K562 (cell line): ENCODE measurements around the gene ARF1. TPM values are rescaled to one million over a fixed set of nuclear protein-coding genes. Genes with fewer than 3 reads are reported as not detected.
A peak's percentile ranks its signal among the peaks of the same experiment; 100 is the strongest.

ENCODE experiments used
- CREB3L1 ChIP-seq: fragments of 450-650 bp; IDR thresholded peaks from 2 replicates; pipeline ENCODE4 v1.6.1; 2014; ENCODE audit warnings: low read depth, mild to moderate bottlenecking, moderate library complexity, borderline replicate concordance
- DMBX1 ChIP-seq: fragments of 250-450 bp; sonication (Bioruptor Pico); IDR thresholded peaks from 2 replicates; pipeline ENCODE4 v1.8.0; 2022; ENCODE audit warnings: inconsistent platforms, mild to moderate bottlenecking, moderate library complexity, borderline replicate concordance
- FOXK2 ChIP-seq, 2 experiments: fragments of 450-650 bp; IDR thresholded peaks in 1 of 2; conservative IDR thresholded peaks in 1 of 2; 2 replicates each; pipeline ENCODE4 v1.6.1; 2016; ENCODE audit warnings: low read depth in 2 of 2, mild to moderate bottlenecking in 1 of 2
- HNRNPLL ChIP-seq: fragments of 200-400 bp; formaldehyde crosslinking; IDR thresholded peaks from 2 replicates; pipeline ENCODE4 v1.6.1; 2017; ENCODE audit warnings: low read length, low read depth, mild to moderate bottlenecking; ENCODE audit not compliant: poor library complexity, severe bottlenecking
- JUND ChIP-seq, 2 experiments: IDR thresholded peaks; 2 replicates in 1 of 2; 3 replicates in 1 of 2; pipeline ENCODE4 v1.6.1; 2011; ENCODE audit warnings: borderline replicate concordance in 2 of 2, low read depth in 2 of 2, low read length in 2 of 2, improper control_type of control experiment in 1 of 2, missing biosample characterization in 1 of 2, missing genetic modification characterization in 1 of 2, missing genetic modification reagents in 1 of 2
- KAT7 ChIP-seq: sonication (generic); formaldehyde crosslinking; IDR thresholded peaks from 2 replicates; pipeline ENCODE4 v1.8.0; 2022; ENCODE audit warnings: missing genetic modification reagents, mild to moderate bottlenecking, borderline replicate concordance
- MED1 ChIP-seq: sonication (generic); formaldehyde crosslinking; IDR thresholded peaks from 2 replicates; pipeline ENCODE4 v1.8.1; 2023; ENCODE audit warnings: missing genetic modification reagents, borderline replicate concordance
- RBM34 ChIP-seq: fragments of 200-400 bp; formaldehyde crosslinking; IDR thresholded peaks from 2 replicates; pipeline ENCODE4 v1.6.1; 2018; ENCODE audit warnings: low read length, borderline replicate concordance; ENCODE audit not compliant: insufficient read depth
- STAT6 ChIP-seq: sonication (generic); formaldehyde crosslinking; IDR thresholded peaks from 2 replicates; pipeline ENCODE4 v1.8.1; 2023; ENCODE audit warnings: mild to moderate bottlenecking, missing genetic modification reagents
- ZFP30 ChIP-seq: fragments of 250-450 bp; sonication (Bioruptor Pico); IDR thresholded peaks from 2 replicates; pipeline ENCODE4 v1.8.0; 2022; ENCODE audit warnings: moderate library complexity, mild to moderate bottlenecking, inconsistent platforms, borderline replicate concordance
- ZFP36 ChIP-seq: fragments of 150-350 bp; IDR thresholded peaks from 2 replicates; pipeline ENCODE4 v1.6.1; 2018; ENCODE audit warnings: low read length, low read depth; ENCODE audit not compliant: partially characterized antibody
- ZNF407 ChIP-seq: fragments of 450-650 bp; IDR thresholded peaks from 2 replicates; pipeline ENCODE4 v1.6.1; 2016; ENCODE audit warnings: low read depth
- polyA plus RNA-seq, 8 experiments: library from polyadenylated mRNA; depleted of rRNA in 4 of 8; stranded (reverse) in 5 of 8; unstranded in 3 of 8; fragments of >200 nt; fragmentation: Nextera tagmentation in 2 of 8; fragmentation: Illumina TruSeq in 1 of 8; extraction: Ambion mirVana in 2 of 8; extraction: Trizol in 1 of 8; gene quantifications; 2 replicates each; pipeline versions ENCODE4 v1.2.1 to v1.2.3, GENCODE V29; 2011 to 2014; ENCODE audit warnings: inconsistent platforms in 1 of 8, missing spikeins in 1 of 8
- total RNA-seq, 7 experiments: library from RNA; depleted of rRNA in 6 of 7; stranded (reverse); fragments of >200 nt in 6 of 7; fragmentation: Illumina TruSeq in 2 of 7; extraction: Trizol in 2 of 7; gene quantifications; 2 replicates each; pipeline versions ENCODE4 v1.2.1 to v1.2.3, GENCODE V29; 2011 to 2021; ENCODE audit warnings: low replicate concordance in 1 of 7

Gene ARF1
- total and polyA plus RNA-seq, 9 of the 15 experiments (the other 6 are each of a cell fraction or from before 2014, with no cell fraction given), result 69.8 to 593 (median 325) TPM

- TF ChIP-seq ZNF407, result no peak
- TF ChIP-seq RBM34, result 0 out of 2 replicates have a peak, but pooled peaks have one; percentile 76
- TF ChIP-seq CREB3L1, result peak; percentile 89
- TF ChIP-seq JUND (IDR thresholded peaks at IDR 0.05; ENCODE audit: borderline replicate concordance, low read depth, low read length), result peak; percentile 85
- TF ChIP-seq JUND (tag; IDR thresholded peaks at IDR 0.05; ENCODE audit: borderline replicate concordance, low read depth, low read length), result peak; percentile 62; the same call in 1 of the 3 replicates
- no peak for TF ChIP-seq ZFP30 (CRISPR knock-in tag)
- TF ChIP-seq HNRNPLL, result peak; percentile 61
- TF ChIP-seq DMBX1 (CRISPR knock-in tag), result peak; percentile 11; the same call in 1 of the 2 replicates
- TF ChIP-seq STAT6 (CRISPR knock-in tag), result peak; percentile 97
- peak; percentile 82; the same call in 1 of the 2 replicates for TF ChIP-seq KAT7 (CRISPR knock-in tag)
- TF ChIP-seq FOXK2 (conservative IDR thresholded peaks at IDR 0.05 in 1 of 2, IDR thresholded peaks at IDR 0.05 in 1 of 2; ENCODE audit: low read depth in 2 of 2), result peak in 1 of 2 experiments; percentile 64; a peak in 3 of 4 replicates
- no peak for TF ChIP-seq ZFP36
- no peak for TF ChIP-seq MED1 (CRISPR knock-in tag)
These were observed 20.5 kb downstream of the ARF1 start, which contains the start of gene C1orf35 (continued) for GRCh38 chr1:228102791-228103620.
